HG02981 (cell line): ENCODE results near the gene SNX27.

Experiments used
- ATAC-seq: cut with Tn5 transposase; IDR thresholded peaks from one replicate; pipeline ENCODE4 v1.9.1; 2021; ENCODE audit warnings: mild to moderate bottlenecking, moderate library complexity; ENCODE audit not compliant: unreplicated experiment

SNX27 gene

DNA sequence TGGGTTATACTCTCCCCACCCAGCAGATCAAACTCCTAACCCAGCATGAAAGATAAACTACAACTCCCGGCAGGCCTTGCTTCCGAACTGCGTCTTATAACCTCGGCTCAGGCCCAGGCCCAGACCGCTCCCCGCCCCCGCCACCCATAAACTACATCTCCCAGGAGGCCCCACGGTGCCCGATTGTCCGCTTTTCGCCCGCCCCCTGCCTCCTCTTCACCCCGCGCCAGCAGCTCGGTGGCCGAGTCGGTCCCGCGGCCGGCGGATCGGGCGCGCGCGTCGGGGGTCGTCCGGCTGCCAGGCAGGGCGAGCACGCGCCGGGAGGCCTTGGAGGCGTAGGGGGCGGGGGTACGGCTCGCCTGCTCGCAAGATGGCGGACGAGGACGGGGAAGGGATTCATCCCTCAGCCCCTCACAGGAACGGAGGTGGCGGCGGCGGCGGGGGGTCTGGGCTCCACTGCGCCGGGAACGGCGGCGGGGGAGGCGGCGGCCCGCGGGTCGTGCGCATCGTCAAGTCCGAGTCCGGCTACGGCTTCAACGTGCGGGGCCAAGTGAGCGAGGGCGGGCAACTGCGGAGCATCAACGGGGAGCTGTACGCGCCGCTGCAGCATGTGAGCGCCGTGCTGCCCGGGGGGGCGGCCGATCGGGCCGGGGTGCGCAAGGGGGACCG, at the start of gene SNX27:
SNX27 (plus strand) TSS at position 219 of the 669 bp plus-strand sequence; CDS start at position 371, 152 bp downstream.
- peak; percentile 92 for ATAC-seq

DNA sequence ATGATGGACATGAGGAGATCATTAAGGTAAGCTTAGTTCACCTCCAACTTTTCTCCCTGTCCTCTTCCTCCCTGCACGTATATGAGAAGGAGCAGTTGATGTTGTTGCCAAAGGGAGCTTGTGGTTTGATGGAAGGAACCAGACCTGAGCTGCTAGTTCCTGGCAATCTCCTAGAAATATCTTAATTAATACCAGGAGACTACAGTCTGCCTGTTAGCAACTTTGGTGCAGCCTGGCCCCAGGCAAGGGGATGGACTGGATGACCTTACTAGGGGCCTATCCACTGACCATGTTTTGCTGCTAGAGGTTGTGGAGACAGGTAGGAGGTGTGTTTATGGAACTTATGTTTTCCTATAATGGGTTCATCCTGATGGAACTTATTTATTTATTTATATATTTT, 49.2 kb upstream of the SNX27 start:
- ATAC-seq, result no peak

- no peak for ATAC-seq
These were observed 48.5 kb upstream of the SNX27 start for GRCh38 chr1:151563376-151563775.

GRCh38 chr1:151565502-151566189, 46.2 kb upstream of the SNX27 start:
- no peak for ATAC-seq

DNA sequence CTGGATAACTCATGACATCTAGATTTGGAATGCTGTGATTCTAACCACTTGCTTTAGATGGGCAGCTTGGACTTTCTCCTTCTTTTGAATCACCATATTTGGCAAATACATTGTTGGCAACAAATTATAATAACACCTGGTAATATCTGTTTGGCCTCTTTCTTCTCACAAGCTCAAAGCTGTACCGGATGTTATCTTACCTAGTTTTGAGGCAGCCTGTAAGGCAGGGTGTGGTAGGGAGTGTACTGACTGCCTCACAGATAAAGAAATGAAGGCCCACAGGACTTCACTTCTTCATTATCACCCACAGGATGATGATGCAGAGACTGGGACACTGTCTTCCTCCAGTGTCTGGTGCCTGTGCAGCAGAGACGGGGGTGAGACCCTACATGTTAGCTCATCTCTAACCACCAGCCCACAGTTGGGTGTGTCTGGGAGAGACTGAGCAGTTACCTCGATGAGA, 43.2 kb upstream of the SNX27 start:
- ATAC-seq, result no peak

GRCh38 chr1:151570819-151571218, 41.0 kb upstream of the SNX27 start:
- ATAC-seq, result no peak

- ATAC-seq, result no peak
These were observed 37.0 kb upstream of the SNX27 start for GRCh38 chr1:151574575-151575529.

GRCh38 chr1:151577173-151577572, 34.7 kb upstream of the SNX27 start:
- ATAC-seq, result no peak

DNA sequence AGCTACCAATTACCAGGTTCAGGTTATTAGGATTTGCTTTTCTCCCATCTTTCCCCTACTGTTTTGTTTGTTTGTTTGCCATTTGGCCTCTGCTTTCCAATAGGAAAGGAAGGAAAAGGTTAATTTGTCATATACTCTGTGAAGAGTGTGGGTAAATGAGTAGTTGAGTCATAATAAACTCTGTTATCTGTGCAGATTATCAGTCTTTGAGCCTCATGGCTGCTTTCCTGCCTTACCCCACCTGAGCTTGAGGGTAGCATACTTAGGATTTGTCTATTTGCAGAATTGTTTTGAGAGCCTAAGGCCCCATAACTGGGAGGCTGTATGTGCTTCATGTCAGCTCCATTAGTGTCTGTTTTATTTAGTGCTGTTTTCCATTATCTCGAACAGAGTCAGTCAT, 32.9 kb upstream of the SNX27 start:
- ATAC-seq, result no peak

GRCh38 chr1:151579436-151580225, 32.2 kb upstream of the SNX27 start:
- ATAC-seq, result no peak

DNA sequence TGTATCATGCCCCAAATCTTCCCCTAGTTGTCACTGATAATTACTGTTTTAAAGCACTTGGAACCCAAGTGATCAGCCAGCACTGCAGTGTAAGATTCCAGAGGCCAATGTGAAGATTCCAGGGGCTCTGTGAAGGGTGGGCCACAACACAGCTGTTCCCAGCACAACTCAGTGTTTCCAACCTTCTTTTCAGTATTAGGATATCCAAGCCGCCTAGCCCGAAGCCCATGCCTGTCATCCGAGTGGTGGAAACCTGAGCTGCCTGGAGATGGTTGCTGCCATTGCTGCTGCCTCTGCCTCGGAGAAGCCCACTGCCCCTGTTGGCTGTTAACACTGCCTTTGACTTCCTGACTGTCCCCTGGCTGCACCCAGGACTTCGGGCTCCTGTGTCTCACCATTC, 30.4 kb upstream of the SNX27 start:
- ATAC-seq, result no peak

DNA sequence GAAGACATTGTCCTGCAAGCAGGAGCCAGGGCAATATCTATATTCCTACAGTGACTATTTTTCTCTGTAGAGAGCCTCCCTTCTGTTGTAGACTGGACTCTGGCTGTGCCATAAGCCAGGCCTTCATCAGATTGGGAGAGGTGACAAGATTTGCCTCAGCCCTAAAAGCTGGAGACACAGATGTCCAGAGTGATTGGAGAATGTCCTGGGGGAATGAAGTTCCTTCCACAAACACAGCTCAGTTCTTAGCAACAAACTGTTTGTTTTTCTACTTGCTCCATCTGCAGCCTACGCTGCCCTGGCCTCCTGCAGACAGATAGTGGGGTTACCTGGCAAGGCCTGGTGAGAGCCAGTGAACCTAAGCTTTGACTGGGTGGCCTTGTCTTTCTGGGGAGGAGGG, 29.9 kb upstream of the SNX27 start:
- ATAC-seq, result no peak

DNA sequence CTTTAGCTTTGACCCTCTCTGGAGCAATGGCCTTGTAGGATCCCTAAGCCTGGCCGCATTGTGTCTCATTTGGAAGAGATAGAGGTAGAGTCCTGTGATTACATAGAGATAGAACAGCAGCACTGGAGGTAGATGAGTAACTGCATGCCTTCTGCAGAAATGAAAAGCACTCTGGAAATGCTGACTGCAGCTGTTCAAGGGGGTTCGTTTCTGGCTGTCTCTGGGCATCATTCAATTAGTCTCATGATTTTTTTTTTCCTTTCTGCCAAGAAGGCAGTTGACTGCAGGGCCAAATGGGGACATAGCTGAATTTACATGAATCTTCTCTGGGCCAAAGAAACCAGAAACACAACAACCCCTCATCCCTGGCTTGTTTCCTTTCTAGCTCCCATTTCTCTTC, 28.1 kb upstream of the SNX27 start:
- ATAC-seq, result no peak

DNA sequence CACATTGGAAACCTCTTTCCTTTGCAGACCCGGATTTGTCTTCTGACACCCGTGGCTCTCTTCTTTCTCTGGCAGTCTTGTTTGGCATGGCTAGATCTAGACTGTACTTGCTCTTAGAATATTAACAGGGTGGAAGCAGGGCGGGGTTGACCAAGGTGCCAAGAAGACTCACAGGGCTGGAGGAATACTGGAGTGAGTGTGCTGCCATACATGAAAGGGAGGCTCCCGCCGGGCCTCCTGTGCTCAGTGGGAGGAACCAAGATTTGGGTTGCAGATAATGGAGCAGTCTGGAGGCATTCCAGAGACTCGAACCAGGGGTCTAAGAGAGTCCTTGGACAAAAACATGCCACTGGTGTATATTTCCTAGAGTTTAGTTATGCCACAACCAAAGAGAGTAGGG, 27.6 kb upstream of the SNX27 start:
- no peak for ATAC-seq

GRCh38 chr1:151584780-151585179, 27.1 kb upstream of the SNX27 start:
- no peak for ATAC-seq

GRCh38 chr1:151585622-151586021, 26.2 kb upstream of the SNX27 start:
- no peak for ATAC-seq

DNA sequence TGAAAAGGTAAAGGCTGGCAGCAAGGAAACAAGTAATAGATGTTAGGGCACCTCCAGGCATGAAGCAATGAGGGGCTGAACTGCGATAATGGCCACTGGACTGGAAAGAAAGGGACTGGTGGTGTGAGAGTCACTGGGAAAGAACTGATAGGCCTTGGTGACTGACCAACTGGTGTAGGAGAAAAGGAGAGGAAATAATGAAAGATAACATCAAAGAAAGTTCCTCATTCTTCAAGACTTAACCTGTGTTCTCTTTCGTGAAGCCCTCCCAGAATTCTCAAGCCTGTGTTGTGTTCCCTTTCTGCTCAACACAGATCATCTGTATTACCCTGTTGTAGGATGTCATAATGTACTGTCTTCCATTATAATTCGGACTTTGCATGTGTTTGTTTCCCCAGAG, 20.9 kb upstream of the SNX27 start:
- ATAC-seq, result no peak

- ATAC-seq, result no peak
These were observed 18.1 kb upstream of the SNX27 start for GRCh38 chr1:151593730-151594129.

DNA sequence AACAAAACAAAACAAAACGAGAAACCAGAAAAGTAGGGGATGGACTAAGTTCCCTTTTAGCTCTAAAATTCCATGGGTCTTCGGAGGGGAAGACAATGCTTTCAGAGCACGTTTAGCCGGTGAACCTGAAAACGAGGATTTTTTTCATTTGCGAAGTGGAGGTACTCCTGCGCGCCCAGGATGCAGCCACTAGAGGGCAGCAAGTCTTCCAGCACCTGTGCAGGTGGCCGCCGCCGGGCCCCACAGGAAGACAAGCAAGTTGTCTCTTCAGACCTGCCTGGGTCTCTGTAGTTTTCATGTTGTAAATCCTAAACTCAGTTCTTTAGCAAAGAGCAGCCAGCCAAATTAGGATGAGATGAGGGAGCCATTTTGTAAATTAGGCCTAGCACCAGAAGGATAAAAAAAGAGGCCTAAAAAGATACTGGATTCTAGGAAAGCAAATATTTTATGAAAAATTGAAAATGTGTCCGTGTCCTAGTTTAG, 17.7 kb upstream of the SNX27 start:
- ATAC-seq, result no peak

DNA sequence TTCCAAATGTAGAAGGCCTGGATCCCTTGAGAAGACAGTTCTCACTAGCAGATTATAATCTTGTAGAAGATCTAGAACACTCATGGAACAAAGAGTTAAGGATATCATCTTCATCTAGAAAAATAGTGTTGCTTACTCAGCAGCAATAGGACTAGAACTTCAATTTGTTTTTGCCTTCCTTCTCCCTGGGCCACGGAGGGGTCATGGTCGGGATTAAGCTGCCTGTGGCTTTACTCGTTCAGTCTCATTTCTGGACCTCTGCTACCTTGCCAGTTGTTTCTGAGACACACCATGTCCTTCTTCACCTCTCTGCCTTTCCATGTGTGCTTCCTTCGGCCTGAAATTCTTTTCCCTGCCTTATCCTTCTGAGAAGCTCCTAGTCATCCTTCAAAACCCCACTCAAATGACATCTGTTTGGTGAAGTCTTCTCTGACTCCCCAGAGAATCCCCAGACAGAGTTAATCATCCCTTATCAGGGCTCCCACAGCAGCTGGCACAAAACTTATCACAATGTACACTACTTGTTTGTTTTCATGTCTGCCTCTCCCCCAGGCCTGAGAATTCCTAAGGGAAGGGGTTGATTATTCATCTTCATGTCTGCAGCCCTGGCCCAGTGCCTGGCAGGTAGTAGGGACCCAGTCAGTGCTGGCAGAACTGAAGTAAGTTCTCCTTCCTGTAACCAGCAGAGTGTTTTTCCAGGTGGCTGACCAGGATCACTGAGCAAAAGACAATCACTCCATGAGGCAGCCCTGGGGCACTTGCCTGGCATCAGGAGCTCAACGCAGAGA, 15.5 kb upstream of the SNX27 start:
- ATAC-seq, result no peak
